Neuronal stem cell (in vitro differentiated cells): Measurements from ENCODE around the gene MUS81.

Experiments used
- DNase-seq: peaks from one replicate; pipeline ENCODE4 v3.0.0-alpha.2; 2013; ENCODE audit warnings: low spot score
- H2AFZ ChIP-seq: one replicate; pipeline ENCODE4 v1.6.1; 2013; ENCODE audit warnings: mild to moderate bottlenecking, low read length, inconsistent platforms
- H2AK5ac ChIP-seq: 2 replicates; pipeline ENCODE4 v1.6.1; 2013; ENCODE audit warnings: low read depth, mild to moderate bottlenecking, inconsistent platforms, low read length, moderate library complexity, mixed read lengths
- H2BK120ac ChIP-seq: 2 replicates; pipeline ENCODE4 v1.6.1; 2013; ENCODE audit warnings: low read depth, mild to moderate bottlenecking, inconsistent platforms, low read length, moderate library complexity, mixed read lengths
- H2BK12ac ChIP-seq: one replicate; pipeline ENCODE4 v1.6.1; 2013; ENCODE audit warnings: low read length, inconsistent platforms
- H2BK15ac ChIP-seq: 2 replicates; pipeline ENCODE4 v1.6.1; 2013; ENCODE audit warnings: mild to moderate bottlenecking, low read length, inconsistent platforms, mixed read lengths
- H2BK5ac ChIP-seq: one replicate; pipeline ENCODE4 v1.6.1; 2013; ENCODE audit warnings: inconsistent platforms, mild to moderate bottlenecking, low read length, moderate library complexity
- H3K14ac ChIP-seq: one replicate; pipeline ENCODE4 v1.6.1; 2013; ENCODE audit warnings: low read length, inconsistent platforms
- H3K18ac ChIP-seq: 2 replicates; pipeline ENCODE4 v1.6.1; 2013; ENCODE audit warnings: low read length, inconsistent platforms
- H3K23ac ChIP-seq: 2 replicates; pipeline ENCODE4 v1.6.1; 2013; ENCODE audit warnings: low read depth, mild to moderate bottlenecking, mixed read lengths, low read length, inconsistent platforms; ENCODE audit not compliant: poor library complexity
- H3K27ac ChIP-seq: replicated peaks from 3 replicates; pipeline ENCODE4 v1.5.1; 2013; ENCODE audit warnings: low read length, inconsistent platforms
- H3K27me3 ChIP-seq, 3 experiments: 2 replicates each; pipeline ENCODE4 v1.6.1; 2013; ENCODE audit warnings: low read length in 3 of 3, mild to moderate bottlenecking in 2 of 3, inconsistent platforms in 1 of 3, low read depth in 1 of 3, mixed read lengths in 1 of 3, moderate library complexity in 1 of 3; ENCODE audit not compliant: control insufficient read depth in 3 of 3, insufficient read depth in 3 of 3
- H3K36me3 ChIP-seq, 2 donors: replicated peaks in 1 of 2; 2 replicates each; pipeline ENCODE4 v1.6.1; 2013; ENCODE audit warnings: low read length in 2 of 2; ENCODE audit not compliant: control insufficient read depth in 2 of 2, insufficient read depth in 2 of 2
- H3K4ac ChIP-seq: 2 replicates; pipeline ENCODE4 v1.6.1; 2013; ENCODE audit warnings: inconsistent platforms, mild to moderate bottlenecking, low read length, moderate library complexity
- H3K4me1 ChIP-seq, 2 donors: 1 replicate in 1 of 2; 2 replicates in 1 of 2; pipeline ENCODE4 v1.6.1; 2013; ENCODE audit warnings: low read length in 2 of 2, low read depth in 1 of 2; ENCODE audit not compliant: control insufficient read depth in 2 of 2, insufficient read depth in 1 of 2
- H3K4me2 ChIP-seq: one replicate; pipeline ENCODE4 v1.6.1; 2013; ENCODE audit warnings: mild to moderate bottlenecking, low read length, inconsistent platforms; ENCODE audit not compliant: insufficient read depth, poor library complexity, severe bottlenecking
- H3K4me3 ChIP-seq, 2 donors: 2 replicates each; pipeline ENCODE4 v1.5.1; 2013; ENCODE audit warnings: low read length in 2 of 2, mild to moderate bottlenecking in 2 of 2, inconsistent platforms in 1 of 2, moderate library complexity in 1 of 2
- H3K79me1 ChIP-seq: one replicate; pipeline ENCODE4 v1.6.1; 2013; ENCODE audit warnings: low read depth, mild to moderate bottlenecking, inconsistent platforms, low read length, moderate library complexity
- H3K9ac ChIP-seq: one replicate; pipeline ENCODE4 v1.6.1; 2013; ENCODE audit warnings: mild to moderate bottlenecking, low read depth, low read length, inconsistent platforms; ENCODE audit not compliant: poor library complexity
- H3K9me3 ChIP-seq, 2 donors: replicated peaks in 1 of 2; 2 replicates each; pipeline versions ENCODE3 to v1.6.1; 2013; ENCODE audit warnings: low read length in 2 of 2, mild to moderate bottlenecking in 2 of 2, inconsistent platforms in 1 of 2, low read depth in 1 of 2, mixed read lengths in 1 of 2, moderate library complexity in 1 of 2; ENCODE audit not compliant: control insufficient read depth in 2 of 2, insufficient read depth in 1 of 2
- H4K8ac ChIP-seq: one replicate; pipeline ENCODE4 v1.6.1; 2013; ENCODE audit warnings: low read depth, mild to moderate bottlenecking, inconsistent platforms, low read length, moderate library complexity
- H4K91ac ChIP-seq: one replicate; pipeline ENCODE4 v1.6.1; 2013; ENCODE audit warnings: low read length, low read depth, mild to moderate bottlenecking, inconsistent platforms; ENCODE audit not compliant: poor library complexity
- WGBS, 2 donors: extraction: QIAGEN DNeasy Blood & Tissue Kit; methylation state at CpG; one replicate each; pipeline ENCODE4 v1.1.7; 2013; ENCODE audit warnings: missing lambda C conversion rate in 2 of 2, mixed read lengths in 1 of 2; ENCODE audit not compliant: insufficient read length in 2 of 2, insufficient replicate concordance in 1 of 2; ENCODE audit errors: extremely low coverage in 2 of 2; 5-methylcytosine and 5-hydroxymethylcytosine counted together

The MUS81 gene

GRCh38 chr11:65885808-65886536, 25.7 kb downstream of the MUS81 start:
- Histone ChIP-seq H3K79me1 (peaks cover 3% of the 10 kb centered on the region), H3K9ac (no peak overlapping the region), H3K27ac (no peak overlapping the region), H4K91ac (no peak overlapping the region), H3K14ac (no peak overlapping the region), H3K4me2 (no peak overlapping the region), H3K18ac (no peak overlapping the region), H2AFZ (no peak overlapping the region), H3K9me3 (no peaks in the 10 kb centered on the region), H2BK12ac (no peak overlapping the region), H2BK5ac (no peak overlapping the region), H3K4ac (no peak overlapping the region), H2AK5ac (no peak overlapping the region), H3K23ac (no peak overlapping the region), H3K4me3 (no peak overlapping the region), H3K27me3 (peaks cover 0 to 13% (median 0%) of the 10 kb centered on the region in 3 experiments), H3K4me1 (peaks cover 13 to 17% of the 10 kb centered on the region in 2 donors), H3K36me3 (peaks cover 33 to 53% of the 10 kb centered on the region in 2 donors), H4K8ac (no peak overlapping the region), H2BK15ac (no peak overlapping the region), H2BK120ac (no peak overlapping the region)
- WGBS, 2 donors = no CpG with 5 or more reads among the region's 12 CpGs
- no peak for DNase-seq

- Histone ChIP-seq H4K8ac (no peak overlapping the region), H3K4me2 (peak overlapping the region; percentile 69), H2BK120ac (no peak overlapping the region), H3K36me3 (peaks cover 33 to 49% of the 10 kb centered on the region in 2 donors), H3K27ac (peak overlapping the region; percentile 95), H2BK5ac (no peak overlapping the region), H4K91ac (no peak overlapping the region), H3K14ac (no peak overlapping the region), H3K18ac (no peak overlapping the region), H2AK5ac (no peak overlapping the region), H3K4me1 (peaks cover 20 to 23% of the 10 kb centered on the region in 2 donors), H3K4ac (no peak overlapping the region), H2BK12ac (no peak overlapping the region), H3K27me3 (peaks cover 0 to 15% (median 0%) of the 10 kb centered on the region in 3 experiments), H3K23ac (no peak overlapping the region), H3K9ac (peak overlapping the region; percentile 95), H2BK15ac (no peak overlapping the region), H2AFZ (no peak overlapping the region), H3K4me3 (peak overlapping the region; percentile 93 to 95), H3K79me1 (peaks cover 3% of the 10 kb centered on the region), H3K9me3 (no peaks in the 10 kb centered on the region)
- no peak for DNase-seq
- WGBS, 2 donors = no CpG with 5 or more reads among the region's 14 CpGs
Measured at GRCh38 chr11:65886826-65887722, 26.8 kb downstream of the MUS81 start.

- H4K91ac ChIP-seq = no peak overlapping the region
- peaks cover 3% of the 10 kb centered on the region for H3K79me1 ChIP-seq
- H3K27me3 ChIP-seq = peaks cover 0 to 15% (median 0%) of the 10 kb centered on the region in 3 experiments
- peak overlapping the region; percentile 93 to 95 for H3K4me3 ChIP-seq
- peak overlapping the region; percentile 95 for H3K27ac ChIP-seq
- H2AK5ac ChIP-seq = peak overlapping the region; percentile 36
- peak overlapping the region; percentile 99 for H3K23ac ChIP-seq
- DNase-seq = no peak
- peaks cover 28 to 42% of the 10 kb centered on the region in 2 donors for H3K36me3 ChIP-seq
- peak overlapping the region; percentile 97 for H3K18ac ChIP-seq
- H3K14ac ChIP-seq = no peak overlapping the region
- H2BK5ac ChIP-seq = peak overlapping the region; percentile 96
- no CpG with 5 or more reads among the region's 23 CpGs for whole genome bisulfite sequencing, 2 donors
- peak overlapping the region; percentile 40 for H2BK15ac ChIP-seq
- H3K4ac ChIP-seq = peak overlapping the region; percentile 8
- peak overlapping the region; percentile 95 for H3K9ac ChIP-seq
- peaks cover 21 to 29% of the 10 kb centered on the region in 2 donors for H3K4me1 ChIP-seq
- H3K9me3 ChIP-seq = no peaks in the 10 kb centered on the region
- peak overlapping the region; percentile 94 for H2AFZ ChIP-seq
- H4K8ac ChIP-seq = no peak overlapping the region
- no peak overlapping the region for H2BK120ac ChIP-seq
- H3K4me2 ChIP-seq = peak overlapping the region; percentile 69
- no peak overlapping the region for H2BK12ac ChIP-seq
Measured at GRCh38 chr11:65887723-65888162, 27.5 kb downstream of the MUS81 start.
